Measurements from ENCODE around the gene LPCAT3.

The LPCAT3 gene

GRCh38 chr12:6952121-6952862, 66.0 kb downstream of the LPCAT3 start:
- no peak for TF ChIP-seq CTCF (IDR thresholded peaks at IDR 0.05; ENCODE audit: low read length, missing control alignments)
- no peak overlapping the region for H3K4me3 ChIP-seq (replicated peaks; ENCODE audit: low read depth, low read length)
- no peak for DNase-seq (ENCODE audit: low read depth)

- no peak for TF ChIP-seq CTCF (IDR thresholded peaks at IDR 0.05; ENCODE audit: low read length, missing control alignments)
- no peak for DNase-seq (ENCODE audit: low read depth)
- no peak overlapping the region for H3K4me3 ChIP-seq (replicated peaks; ENCODE audit: low read depth, low read length)
Measured at GRCh38 chr12:6951551-6952120, 66.6 kb downstream of the LPCAT3 start.

- DNase-seq (ENCODE audit: low read depth), result no peak
- H3K4me3 ChIP-seq (replicated peaks; ENCODE audit: low read depth, low read length), result no peak within 1 kb of the TSS
- no peak for TF ChIP-seq CTCF (IDR thresholded peaks at IDR 0.05; ENCODE audit: low read length, missing control alignments)
Measured at GRCh38 chr12:6950811-6951540, 67.3 kb downstream of the LPCAT3 start, which contains the start of gene PTPN6. Gene PTPN6 (plus strand): TSS chr12:6951356. CDS start chr12:6951513, 157 bp downstream.

- TF ChIP-seq CTCF (IDR thresholded peaks at IDR 0.05; ENCODE audit: low read length, missing control alignments), result peak; percentile 25
- DNase-seq (ENCODE audit: low read depth), result no peak
- no peak overlapping the region for H3K4me3 ChIP-seq (replicated peaks; ENCODE audit: low read depth, low read length)
Measured at GRCh38 chr12:6950401-6950801, 67.9 kb downstream of the LPCAT3 start.

GRCh38 chr12:6948873-6949594, 69.2 kb downstream of the LPCAT3 start:
- no peak for TF ChIP-seq CTCF (IDR thresholded peaks at IDR 0.05; ENCODE audit: low read length, missing control alignments)
- DNase-seq (ENCODE audit: low read depth), result no peak
- H3K4me3 ChIP-seq (replicated peaks; ENCODE audit: low read depth, low read length), result no peak overlapping the region

- no peak for DNase-seq (ENCODE audit: low read depth)
- TF ChIP-seq CTCF (IDR thresholded peaks at IDR 0.05; ENCODE audit: low read length, missing control alignments), result no peak
Measured at GRCh38 chr12:6947615-6948014, 70.7 kb downstream of the LPCAT3 start.

More at GRCh38 chr12:6947615-6948014, 70.7 kb downstream of the LPCAT3 start:
- H3K4me3 ChIP-seq (replicated peaks; ENCODE audit: low read depth, low read length), result no peak overlapping the region
